Cerebellar nuclear complex (tissue), 1 donor: ENCODE measurements around the gene ADGRE2.
"Not testable (repeated sequence)": the region's sequence is repeated elsewhere in the genome, so short reads cannot be mapped to it uniquely, and the experiment has no call there.

Source experiments
- DNase-seq, 2 experiments: peaks; one replicate each; lab custom pipeline; 2025; lab: John Stamatoyannopoulos, UW

ADGRE2 gene

GRCh38 chr19:14779151-14779550, 791 bp upstream of the ADGRE2 start:
- no peak for DNase-seq

DNA sequence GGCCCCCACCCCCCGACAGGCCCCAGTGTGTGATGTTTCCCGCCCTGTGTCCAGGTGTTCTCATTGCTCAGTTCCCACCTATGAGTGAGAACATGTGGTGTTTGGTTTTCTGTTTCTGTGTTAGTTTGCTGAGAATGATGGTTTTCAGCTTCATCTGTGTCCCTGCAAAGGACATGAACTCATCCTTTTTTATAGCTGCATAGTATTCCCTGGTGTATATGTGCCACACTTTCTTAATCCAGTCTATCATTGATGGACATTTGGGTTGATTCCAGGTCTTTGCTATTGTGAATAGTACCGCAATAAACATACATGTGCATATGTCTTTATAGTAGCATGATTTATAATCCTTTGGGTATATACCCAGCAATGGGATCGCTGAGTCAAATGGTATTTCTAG, 715 bp downstream of the ADGRE2 start:
- DNase-seq: not testable (repeated sequence)

DNA sequence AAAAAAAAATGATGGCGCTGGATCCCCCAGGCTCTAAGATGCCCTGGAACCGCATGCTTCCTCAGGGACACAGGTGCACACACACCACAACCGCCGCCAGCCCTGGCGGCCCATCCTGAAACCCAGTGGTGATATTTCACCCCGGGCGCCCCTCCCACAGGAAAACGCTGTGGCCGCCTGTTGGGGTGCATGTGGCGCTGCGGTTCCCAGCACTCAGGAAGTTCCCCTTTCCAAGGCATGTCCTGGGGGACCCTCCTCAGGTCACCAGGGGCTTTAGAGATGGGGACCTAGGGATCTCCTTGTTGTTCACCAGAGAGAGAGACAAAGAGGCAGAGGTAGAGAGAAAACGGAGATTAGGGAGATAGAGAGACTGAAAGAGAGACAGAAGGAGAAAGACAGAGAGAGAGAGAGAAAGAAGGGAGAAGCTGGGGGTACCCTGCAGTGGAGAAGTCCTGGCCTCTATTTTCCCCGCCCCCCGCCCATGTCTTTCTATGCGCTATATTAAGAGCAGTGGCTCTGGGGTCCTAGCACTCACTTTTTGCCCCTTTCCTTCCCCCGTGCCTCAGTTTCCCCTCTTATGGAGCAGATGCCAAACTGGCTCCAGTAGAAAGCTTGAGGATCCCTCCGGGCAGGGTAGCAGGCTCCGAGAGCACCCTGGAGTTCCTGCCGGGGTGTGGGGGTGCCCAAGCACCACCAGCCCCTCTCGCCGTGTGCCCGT, 2.3 kb downstream of the ADGRE2 start:
- no peak for DNase-seq

DNA sequence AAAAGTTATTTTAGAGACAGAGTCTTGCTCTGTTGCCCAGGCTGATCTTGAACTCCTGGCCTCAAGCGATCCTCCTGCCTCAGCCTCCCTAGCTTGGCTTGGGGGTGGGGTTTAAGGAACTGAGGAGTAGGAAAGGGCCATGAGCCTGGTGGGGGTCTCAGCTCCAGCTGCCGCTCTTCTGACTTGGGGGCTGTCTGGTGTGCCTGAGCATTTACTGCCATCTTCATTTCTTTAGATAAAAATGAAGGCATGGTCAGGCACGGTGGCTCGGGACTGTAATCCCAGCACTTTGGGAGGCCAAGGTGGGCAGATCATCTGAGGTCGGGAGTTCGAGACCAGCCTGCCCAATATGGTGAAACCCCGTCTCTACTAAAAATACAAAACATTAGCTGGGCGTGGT, 3.0 kb downstream of the ADGRE2 start:
- not testable (repeated sequence) for DNase-seq

DNA sequence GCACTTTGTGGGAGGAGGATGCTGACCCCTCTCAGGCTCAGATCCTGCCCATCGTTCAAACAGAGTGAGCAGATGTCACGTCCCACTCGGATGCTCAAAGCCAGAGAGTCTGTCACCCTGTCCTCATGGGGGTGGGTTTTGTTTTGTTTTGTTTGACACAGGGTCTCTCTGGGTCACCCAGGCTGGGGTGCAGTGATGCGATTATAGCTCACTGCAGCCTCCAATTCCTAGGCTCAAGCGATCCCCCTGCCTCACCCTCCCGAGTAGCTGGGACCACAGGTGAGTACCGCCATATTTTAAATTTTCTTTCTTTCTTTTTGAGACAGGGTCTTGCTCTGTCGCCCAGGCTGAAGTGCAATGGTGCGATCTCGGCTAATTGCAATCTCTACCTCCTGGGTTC, 4.0 kb downstream of the ADGRE2 start:
- no peak for DNase-seq

DNA sequence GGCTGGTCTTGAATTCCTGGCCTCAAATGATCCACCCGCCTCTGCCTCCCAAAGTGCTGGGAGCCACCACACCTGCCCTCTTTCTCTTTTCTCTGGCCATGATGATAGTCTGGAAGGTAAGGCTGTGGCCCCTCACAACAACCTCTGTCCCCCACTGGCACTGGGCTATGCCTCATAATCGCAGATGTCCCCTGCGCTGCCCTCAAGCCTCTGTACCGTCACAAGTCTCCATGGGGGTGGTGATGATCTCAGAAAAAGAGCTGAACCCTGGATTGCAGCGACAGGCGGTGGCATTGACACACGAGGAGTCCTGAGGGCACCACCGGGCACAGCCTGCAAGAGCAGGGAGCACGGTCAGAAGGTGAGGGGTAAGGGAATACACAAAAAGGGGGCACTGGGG, 4.6 kb downstream of the ADGRE2 start:
- DNase-seq: not testable (repeated sequence)

DNA sequence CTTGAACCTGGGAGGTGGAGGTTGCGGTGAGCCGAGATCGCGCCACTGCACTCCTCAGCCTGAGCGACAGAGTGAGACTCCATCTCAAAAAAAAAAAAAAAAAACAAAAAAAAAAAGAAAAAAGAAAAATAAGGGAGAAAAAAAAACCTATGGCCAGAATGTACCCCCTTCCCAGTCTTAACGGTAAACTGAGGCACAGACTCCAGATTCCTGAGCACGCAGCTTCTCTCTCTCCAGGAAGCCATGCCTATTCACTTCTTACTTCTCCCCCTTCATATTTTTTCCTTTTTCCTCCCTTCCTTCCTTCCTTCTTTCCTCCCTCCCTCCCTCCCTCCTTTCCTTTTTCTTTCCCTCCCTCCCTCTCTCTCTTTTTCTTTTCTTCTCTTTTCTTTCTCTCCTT, 5.4 kb downstream of the ADGRE2 start:
- DNase-seq: no peak

DNA sequence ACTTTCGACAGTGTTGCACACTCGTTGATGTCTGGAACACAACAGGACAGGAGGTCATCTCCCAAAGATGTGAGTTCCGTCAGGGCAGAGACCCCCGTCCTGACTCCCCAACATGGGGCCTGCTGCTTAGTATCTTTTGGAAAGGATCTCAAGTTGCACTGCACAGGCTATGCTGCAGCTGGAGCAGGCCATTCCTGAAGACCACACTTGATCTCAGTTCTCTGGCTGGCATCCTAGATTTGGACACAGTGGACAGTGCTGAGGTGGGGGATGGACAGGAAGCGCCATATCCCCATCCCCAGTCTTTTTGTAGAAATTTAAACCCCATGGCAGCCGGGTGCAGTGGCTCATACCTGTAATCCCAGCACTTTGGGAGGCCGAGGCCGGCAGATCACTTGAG, 5.9 kb downstream of the ADGRE2 start:
- no peak for DNase-seq

DNA sequence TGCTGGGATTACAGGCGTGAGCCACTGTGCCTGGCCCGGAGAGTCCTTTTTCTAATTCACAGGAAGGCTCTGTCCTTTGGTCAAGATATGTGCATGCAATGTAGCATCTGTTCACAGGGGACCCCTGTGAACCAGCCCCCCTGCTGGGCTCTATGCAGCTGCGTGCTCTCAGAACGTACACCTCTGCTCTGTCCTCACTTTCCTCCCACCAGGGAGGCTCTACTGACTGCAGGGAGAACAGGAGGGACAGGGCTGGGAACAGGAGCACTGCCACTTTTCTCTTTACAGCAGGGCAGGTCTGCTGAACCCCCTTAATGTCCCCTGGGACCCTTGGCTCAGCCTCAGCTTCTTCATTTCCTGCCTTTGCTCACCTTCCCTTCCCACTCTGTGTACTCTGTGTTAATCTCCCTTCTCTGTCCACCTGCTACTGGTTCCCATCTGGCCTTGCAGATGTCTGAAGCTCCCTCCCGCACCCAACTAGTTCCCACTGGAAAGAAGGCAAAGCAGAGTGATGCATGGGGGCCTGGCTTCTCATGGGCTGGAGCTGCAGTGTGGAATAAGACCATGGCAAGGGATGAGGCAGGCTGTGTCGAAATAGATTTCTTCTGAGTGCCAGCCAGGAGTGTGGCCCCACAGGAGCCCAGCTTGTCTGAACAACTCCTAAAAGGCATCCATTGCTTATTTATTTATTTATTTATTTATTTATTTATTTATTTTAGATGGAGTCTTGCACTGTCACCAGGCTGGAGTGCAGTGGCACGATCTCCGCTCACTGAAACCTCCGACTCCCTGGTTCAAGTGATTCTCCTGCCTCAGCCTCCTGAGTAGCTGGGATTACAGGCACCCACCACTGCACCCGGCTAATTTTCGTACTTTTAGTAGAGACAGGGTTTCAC, 7.2 kb downstream of the ADGRE2 start:
- no peak for DNase-seq

DNA sequence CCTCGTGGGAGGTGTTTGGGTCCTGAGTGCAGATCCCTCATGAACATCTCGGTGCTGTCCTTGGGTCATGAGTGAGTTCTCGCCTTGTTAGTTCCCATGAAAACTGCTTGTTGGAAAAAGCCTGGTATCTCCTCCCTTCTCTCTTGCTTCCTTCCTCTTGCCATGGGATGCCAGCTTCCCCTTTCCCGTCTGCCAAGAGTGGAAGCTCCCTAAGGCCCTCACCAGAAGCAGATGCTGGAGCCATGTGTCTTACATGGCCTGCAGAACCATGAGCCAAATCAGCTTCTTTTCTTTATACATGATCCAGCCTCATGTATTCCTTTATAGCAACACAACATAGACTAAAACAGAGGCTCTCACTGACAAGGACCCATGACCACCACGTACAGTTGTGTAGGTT, 8.2 kb downstream of the ADGRE2 start:
- DNase-seq: no peak

DNA sequence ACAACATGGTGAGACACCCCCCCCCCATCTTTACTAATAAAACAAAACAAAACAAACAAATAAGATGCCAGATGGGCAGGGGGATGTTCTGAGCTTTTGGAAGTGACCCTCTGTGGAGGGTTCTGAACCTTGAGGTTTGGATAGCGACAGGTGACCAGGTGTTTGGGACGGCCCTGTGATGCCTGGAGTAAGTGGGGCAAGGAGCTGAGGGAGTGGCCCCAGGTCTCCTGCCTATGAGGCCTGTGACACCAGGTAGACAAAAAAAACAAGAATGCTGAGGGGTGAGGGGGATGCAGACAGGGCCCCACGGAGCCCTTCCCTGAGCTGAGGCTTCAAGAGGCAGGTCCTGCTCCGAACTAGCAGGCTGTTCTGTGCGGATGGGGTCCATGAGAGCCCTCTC, 9.2 kb downstream of the ADGRE2 start:
- no peak for DNase-seq

- DNase-seq: no peak
These were observed 10.4 kb downstream of the ADGRE2 start for GRCh38 chr19:14768001-14768400.

- no peak for DNase-seq
These were observed 10.8 kb downstream of the ADGRE2 start for GRCh38 chr19:14767466-14767971.

DNA sequence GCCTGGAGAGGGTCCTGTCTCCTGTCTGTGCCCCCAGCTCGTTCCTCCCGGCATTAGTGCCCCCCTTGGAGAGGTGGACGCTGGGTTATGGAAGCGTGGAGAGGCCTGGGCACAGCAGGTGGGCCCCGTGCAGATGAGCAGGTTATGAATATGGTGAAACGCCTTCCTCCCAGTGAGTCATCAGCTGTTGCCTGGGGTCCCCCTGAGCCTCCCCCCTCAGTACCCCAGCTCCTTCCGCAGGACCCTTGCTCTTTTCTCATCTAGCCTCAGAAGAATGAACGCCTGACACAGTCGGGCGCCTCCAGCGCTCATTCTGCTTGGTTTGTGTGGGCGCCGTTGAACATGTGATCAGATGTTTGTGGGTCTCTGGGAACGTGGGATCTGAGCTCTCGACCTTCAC, 12.5 kb downstream of the ADGRE2 start:
- DNase-seq: not testable (repeated sequence)

GRCh38 chr19:14765403-14765802, 13.0 kb downstream of the ADGRE2 start:
- not testable (repeated sequence) for DNase-seq

GRCh38 chr19:14764401-14764800, 14.0 kb downstream of the ADGRE2 start:
- no peak for DNase-seq

- no peak for DNase-seq
These were observed 14.7 kb downstream of the ADGRE2 start for GRCh38 chr19:14763497-14764145.

- DNase-seq: no peak
These were observed 16.2 kb downstream of the ADGRE2 start for GRCh38 chr19:14762111-14762510.

DNA sequence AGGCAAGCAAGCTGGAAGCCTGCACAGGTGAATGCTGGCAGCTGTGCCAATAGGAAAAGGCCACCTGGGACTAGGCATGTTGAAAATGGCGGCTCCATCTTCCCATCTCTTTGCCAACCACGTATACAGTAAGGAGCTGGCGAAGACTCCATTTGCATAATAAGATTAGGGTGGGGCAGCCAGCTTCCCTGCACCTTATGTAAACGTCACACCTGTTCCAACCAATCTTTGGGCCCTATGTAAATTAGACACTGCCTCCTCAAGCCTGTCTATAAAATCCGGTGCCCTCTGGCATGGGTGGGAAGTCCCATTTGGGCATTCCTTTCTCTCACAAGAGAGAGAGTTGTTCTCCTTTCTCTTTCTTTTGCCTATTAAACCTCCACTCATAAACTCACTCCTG, 16.8 kb downstream of the ADGRE2 start:
- DNase-seq: no peak

- no peak for DNase-seq
These were observed 19.5 kb downstream of the ADGRE2 start for GRCh38 chr19:14758816-14759215.

GRCh38 chr19:14748601-14749000, 29.8 kb downstream of the ADGRE2 start:
- DNase-seq: no peak

GRCh38 chr19:14746886-14747285, 31.5 kb downstream of the ADGRE2 start:
- DNase-seq: no peak

DNA sequence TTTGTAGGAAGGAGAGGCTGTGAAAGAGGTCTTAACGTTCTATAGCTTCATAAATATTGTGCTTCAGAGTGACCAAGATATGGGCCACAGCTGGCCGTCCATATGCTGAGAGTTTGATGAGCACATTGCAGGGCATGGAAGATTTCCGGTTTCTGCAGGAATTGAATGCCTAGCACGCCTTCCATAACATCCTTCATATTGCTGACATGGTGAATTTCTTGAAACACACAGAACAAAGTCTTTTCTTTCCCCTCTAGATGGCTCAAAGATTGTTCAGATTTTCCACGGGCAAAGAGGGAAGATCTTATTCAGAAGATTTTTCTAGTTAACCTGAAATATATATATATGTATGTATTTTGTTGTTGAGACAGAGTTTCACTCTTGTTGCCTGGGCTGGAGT, 42.4 kb downstream of the ADGRE2 start:
- DNase-seq: no peak
